GM19023 (cell line): Measurements from ENCODE around the gene MAP3K8.

Source experiments
- ATAC-seq: cut with Tn5 transposase; IDR thresholded peaks from one replicate; pipeline ENCODE4 v1.9.1; 2021; ENCODE audit warnings: mild to moderate bottlenecking, moderate library complexity; ENCODE audit not compliant: unreplicated experiment

Gene MAP3K8

GRCh38 chr10:30488316-30488715 lies 54.3 kb downstream of the MAP3K8 start:
- no peak for ATAC-seq

- ATAC-seq, result no peak
These were observed 55.4 kb downstream of the MAP3K8 start for GRCh38 chr10:30489346-30489745.

- no peak for ATAC-seq
These were observed 56.5 kb downstream of the MAP3K8 start for GRCh38 chr10:30490289-30491000.

GRCh38 chr10:30491204-30491915 lies 57.4 kb downstream of the MAP3K8 start:
- no peak for ATAC-seq

GRCh38 chr10:30491916-30492515 lies 58.0 kb downstream of the MAP3K8 start:
- ATAC-seq, result no peak

- peak; percentile 39 for ATAC-seq
These were observed 59.9 kb downstream of the MAP3K8 start for GRCh38 chr10:30493609-30494530.

- no peak for ATAC-seq
These were observed 60.6 kb downstream of the MAP3K8 start for GRCh38 chr10:30494558-30494957.

- ATAC-seq, result no peak
These were observed 61.7 kb downstream of the MAP3K8 start for GRCh38 chr10:30495687-30496086.

- ATAC-seq, result no peak
These were observed 65.8 kb downstream of the MAP3K8 start for GRCh38 chr10:30499816-30500215.

- ATAC-seq, result no peak
These were observed 66.5 kb downstream of the MAP3K8 start for GRCh38 chr10:30500534-30500933.

- no peak for ATAC-seq
These were observed 67.0 kb downstream of the MAP3K8 start for GRCh38 chr10:30500963-30501504.

- ATAC-seq, result peak; percentile 70
These were observed 68.5 kb downstream of the MAP3K8 start for GRCh38 chr10:30502266-30503060.

GRCh38 chr10:30503700-30504266 lies 69.8 kb downstream of the MAP3K8 start:
- no peak for ATAC-seq

- ATAC-seq, result no peak
These were observed 71.7 kb downstream of the MAP3K8 start for GRCh38 chr10:30505543-30506298.

- no peak for ATAC-seq
These were observed 75.5 kb downstream of the MAP3K8 start for GRCh38 chr10:30509508-30509907.

GRCh38 chr10:30510184-30510931 lies 76.4 kb downstream of the MAP3K8 start:
- ATAC-seq, result peak; percentile 84

GRCh38 chr10:30510932-30511700 lies 77.1 kb downstream of the MAP3K8 start:
- ATAC-seq, result peak; percentile 34
